ENCODE data around the gene MBTPS1.

Gene MBTPS1

DNA sequence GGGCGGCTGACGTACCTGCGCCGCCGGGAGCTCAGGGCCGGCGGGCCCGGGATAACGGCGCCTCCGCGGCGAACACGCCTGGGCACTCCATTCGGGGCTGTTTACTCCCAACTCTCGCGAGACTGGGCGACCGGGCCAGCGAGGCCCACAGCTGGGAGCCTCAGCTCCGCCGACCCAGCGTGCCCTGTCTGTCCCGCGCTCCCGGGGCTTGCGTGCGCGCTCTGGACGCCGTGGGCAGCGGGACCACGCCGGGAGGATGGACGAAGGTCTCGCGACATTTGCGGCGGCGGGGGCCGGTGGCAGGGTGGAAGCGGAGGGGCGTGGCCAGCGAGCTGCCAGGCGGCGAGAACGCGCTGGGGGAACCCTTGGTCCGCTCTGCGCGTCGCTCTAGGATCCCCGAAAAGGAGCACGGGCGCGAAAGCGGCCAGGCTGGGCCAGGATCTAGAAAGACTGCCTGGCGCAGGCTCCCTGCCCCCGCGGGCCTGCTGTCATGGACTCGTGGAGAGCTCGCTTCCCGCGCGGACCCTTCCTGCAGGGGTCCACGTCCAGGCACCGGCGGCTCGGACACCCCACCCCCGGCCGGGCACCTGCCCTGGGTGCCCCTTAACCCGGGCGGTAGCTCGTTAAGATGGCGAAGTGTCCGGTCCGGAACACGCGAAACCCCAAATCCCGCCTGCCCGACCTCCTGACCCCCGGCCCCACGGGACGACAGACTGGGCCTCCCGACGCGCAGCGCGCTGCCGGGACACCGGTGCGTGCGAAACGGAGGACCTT lies at the start of gene MBTPS1:
Gene MBTPS1 (minus strand): TSS at position 223 of the 774 bp plus-strand sequence. CDS start 15,159 bp downstream, outside the sequence.
- DNase-seq, result peak; percentile 98

DNA sequence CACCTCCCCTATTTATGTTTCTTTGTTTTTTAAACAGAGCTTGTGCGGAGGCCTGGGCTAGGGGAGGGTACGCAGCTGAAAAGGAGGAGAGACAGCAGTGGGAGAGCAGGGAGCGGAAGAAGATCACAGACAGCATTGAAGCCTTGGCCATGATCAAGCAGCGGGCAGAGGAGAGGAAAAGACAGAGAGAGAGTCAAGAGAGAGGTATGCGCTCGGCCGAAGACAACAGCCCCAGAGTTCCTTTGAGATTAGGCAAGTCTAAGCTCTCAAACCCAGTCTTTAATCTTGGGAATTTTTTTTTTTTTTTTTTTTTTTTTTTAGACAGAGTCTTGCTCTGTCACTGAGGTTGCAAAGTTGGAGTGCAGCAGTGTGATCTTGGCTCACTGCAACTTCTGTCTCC lies 49.0 kb upstream of the MBTPS1 start:
- DNase-seq, result no peak

DNA sequence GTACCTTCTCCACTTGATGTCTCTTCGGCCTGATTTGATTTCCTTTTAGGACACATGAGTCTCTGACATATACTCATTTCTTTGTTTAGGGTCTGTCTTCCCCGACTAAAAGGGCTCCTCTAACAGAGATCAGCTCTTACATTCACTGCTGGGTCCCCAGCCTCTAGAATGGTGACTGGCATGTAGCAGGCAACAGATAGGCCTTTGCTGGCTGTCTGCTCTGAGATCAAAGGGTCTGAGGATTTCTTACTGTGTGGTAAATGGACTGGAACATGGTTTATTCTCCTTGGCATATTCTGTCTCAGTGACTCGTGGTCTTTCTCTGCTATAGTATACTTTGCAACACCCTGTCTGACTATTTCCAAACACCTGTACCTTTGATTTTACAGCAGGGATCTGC lies 45.1 kb upstream of the MBTPS1 start:
- no peak for DNase-seq

DNA sequence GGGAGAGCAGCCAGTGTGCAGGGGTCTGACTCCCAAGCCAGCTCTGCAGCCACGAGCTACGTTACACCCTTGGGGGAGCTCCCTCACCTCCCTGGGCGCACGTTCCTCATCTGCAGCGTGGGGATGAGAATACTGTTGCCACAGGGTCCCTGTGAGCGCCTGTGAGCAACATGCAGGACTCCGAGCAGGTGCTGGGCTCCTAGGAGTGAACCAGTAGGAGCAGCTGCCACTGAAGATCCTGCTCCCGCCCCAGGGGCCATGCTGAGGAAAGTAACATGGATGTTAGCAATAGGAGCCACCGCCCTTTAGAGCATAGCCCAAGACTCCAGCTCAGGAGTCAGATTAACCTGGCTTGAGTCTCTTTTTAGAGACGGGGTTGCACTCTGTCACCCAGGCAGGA lies 44.3 kb upstream of the MBTPS1 start:
- no peak for DNase-seq

DNA sequence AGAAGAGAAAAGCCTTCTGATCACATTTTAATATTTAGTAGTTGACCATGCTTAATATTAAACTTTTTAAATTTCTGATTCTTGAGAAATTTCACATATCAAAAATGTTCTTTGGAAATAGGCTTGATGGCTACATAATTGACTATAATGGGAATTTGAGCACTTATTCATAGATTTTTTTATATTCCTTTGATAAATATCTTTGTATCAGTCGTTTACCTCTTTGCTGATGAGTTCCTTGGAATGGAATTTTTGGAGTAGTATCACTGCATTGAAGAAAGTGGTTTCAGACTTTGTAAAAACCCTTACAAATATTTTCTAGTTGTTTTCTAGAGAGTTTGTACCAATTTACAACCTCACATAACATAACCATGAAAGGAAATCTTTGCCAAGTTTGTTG lies 43.1 kb upstream of the MBTPS1 start:
- DNase-seq, result no peak

DNA sequence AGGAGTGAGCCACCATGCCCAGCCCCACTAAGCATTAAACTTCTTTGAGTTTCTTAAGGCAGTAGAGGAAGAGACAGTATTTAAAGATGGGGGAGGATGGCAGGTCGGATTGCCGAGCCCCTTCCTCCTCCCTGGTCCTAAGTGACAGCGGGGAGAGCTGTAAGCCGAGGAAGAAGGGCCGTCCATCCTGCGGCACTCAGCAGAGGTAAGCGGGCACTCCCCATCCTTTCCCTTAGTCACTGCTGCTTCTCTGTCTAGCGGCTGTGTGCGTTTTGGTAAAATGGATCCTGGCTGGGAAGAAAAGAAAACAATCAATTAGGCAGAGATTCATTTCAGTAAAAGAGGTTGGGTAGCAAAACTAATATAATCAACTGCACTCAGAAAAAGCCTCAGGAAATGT lies 42.3 kb upstream of the MBTPS1 start:
- no peak for DNase-seq

DNA sequence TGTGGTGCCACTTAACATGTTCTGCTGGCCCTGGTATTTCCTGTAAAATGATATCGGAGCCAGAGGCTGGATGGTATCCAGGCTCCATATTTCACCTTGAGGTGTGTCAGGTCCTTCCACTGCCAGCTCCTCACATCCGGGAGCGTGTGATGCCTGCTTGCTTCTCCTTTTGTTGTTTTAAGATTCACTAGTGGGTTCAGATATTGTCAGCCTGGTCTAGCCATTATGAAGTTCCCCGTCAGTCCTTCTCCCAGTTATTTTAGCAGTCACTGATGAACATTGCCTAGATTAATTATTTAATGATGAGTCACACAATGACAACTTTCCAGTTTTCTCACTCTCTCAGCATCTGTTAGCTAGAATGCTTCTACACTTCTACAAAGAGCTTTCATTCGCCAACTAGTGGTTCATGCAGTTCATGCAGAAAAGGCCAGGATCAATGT lies 39.6 kb upstream of the MBTPS1 start:
- DNase-seq, result no peak

DNA sequence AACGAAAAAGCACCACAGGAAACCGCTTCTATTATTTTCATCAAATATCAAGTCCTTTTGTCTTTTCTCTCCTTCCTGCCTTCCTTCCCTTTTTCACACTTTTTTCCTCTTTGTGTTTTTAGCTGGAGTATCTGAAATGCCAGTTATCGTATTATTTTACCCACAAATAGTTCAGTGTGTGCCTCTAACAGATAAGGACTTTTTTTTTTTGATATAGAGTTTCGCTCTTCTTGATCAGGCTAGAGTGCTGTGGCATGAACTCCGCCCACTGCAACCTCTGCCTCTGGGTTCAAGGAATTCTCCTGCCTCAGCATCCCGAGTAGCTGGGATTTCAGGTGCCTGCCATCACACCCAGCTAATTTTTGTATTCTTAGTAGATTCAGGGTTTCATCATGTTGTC lies 39.0 kb upstream of the MBTPS1 start:
- DNase-seq, result no peak

DNA sequence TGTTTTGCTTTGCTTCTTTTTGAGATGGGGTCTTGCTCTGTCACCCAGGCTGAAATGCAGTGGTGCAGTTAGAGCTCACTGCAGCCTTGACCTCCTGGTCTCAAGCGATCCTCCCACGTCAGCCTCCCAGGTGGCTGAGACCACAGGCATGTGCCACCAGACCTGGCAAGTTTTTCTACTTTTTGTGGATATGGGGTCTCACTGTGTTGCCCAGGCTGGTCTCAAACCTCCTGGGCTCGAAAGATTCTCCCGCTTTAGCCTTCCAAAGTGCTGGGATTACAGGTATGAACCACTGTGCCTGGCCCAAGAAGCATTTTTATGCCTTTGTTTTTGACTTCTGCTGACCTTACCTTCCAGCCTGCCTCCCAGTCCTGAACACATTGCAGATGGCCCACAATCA lies 38.5 kb upstream of the MBTPS1 start:
- DNase-seq, result no peak

DNA sequence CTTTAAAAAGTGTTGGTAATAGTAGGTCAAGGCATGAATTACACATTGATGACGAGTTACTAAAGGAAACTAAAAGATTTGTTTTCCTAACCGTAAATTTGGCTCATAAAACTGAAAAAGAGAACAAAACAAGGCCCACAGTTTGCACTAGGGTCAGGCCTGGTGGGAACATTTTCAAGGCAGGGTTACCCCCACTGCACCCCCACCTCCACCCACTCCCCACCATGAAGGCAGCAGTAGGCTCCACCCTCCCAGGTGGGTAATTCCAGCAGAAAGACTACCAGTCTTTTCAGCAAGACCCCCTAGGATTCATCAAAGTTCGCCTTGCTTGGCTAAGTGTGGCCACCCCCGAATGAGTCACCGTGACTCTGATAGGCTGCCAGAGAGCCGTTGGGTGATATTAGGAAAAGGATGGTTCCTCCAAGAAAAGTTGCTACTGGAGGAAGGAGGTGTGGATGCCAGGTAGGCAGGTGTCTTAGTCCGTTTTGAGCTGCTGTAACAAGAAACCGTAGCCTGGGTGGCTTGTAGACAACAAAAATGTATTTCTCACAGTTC lies 37.0 kb upstream of the MBTPS1 start:
- DNase-seq, result no peak

DNA sequence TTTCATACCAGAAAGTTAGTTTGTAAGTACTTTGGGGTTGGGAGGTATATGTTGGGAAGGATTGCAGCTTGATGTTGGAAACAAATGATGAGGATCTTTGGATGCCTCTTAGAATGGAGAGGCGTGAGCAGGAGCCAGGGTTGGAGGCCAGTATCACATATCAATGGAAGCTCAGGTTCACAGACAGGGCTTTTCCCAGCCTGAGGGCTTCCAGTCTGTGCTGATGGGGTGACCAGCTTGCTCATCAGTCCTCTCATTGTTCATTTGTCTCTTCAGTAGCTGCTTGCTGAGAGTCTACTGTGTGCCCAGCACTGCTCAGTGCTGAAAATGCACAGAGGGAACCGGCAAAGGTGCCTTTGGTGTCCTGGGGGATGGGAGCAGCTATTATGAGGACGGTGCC lies 34.2 kb upstream of the MBTPS1 start:
- no peak for DNase-seq

DNA sequence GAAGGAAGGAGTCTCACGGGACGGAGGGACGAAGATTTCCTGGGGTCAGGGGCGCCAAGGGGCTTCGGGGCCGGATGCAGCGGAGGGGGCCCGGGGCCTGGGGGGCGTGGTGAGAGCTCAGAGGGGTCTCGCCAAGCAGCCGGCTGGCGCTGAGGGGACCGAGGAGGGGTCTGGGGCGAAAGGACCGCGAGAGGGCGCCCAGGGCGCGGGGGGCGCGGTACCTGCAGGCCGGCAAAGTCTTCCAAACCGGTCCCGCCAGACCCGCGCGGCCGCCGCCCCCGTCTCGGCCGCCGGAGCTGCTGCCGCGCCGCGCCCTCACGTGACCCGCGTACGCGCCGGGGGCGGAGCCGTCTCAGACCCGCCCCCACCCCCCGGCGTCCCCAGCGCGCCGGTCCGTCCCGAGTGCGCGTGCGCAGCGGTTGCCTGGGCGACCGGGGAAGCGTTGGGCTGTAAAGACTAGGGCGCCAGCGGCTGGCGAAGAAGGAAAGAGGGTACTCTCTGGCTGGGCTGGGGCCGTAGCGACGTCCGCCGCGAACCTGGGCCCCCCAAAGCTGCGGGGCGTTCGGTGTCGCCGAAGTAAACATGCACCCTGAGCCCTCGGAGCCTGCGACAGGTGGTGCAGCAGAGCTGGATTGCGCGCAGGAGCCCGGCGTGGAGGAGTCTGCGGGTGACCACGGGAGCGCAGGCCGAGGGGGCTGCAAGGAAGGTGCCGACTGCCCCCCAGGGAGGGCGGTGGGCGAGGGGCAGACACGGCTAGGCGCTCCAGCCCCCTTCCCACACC lies 28.3 kb upstream of the MBTPS1 start, which contains the start of the genes DNAAF1 and HSDL1:
Gene DNAAF1 (plus strand): TSS at position 450 of the 781 bp plus-strand sequence. CDS start 133 bp downstream, at position 583.
Gene HSDL1 (minus strand): TSS at position 319 of the 781 bp plus-strand sequence. CDS start 13,856 bp downstream, outside the sequence.
- peak; percentile 96 for DNase-seq

DNA sequence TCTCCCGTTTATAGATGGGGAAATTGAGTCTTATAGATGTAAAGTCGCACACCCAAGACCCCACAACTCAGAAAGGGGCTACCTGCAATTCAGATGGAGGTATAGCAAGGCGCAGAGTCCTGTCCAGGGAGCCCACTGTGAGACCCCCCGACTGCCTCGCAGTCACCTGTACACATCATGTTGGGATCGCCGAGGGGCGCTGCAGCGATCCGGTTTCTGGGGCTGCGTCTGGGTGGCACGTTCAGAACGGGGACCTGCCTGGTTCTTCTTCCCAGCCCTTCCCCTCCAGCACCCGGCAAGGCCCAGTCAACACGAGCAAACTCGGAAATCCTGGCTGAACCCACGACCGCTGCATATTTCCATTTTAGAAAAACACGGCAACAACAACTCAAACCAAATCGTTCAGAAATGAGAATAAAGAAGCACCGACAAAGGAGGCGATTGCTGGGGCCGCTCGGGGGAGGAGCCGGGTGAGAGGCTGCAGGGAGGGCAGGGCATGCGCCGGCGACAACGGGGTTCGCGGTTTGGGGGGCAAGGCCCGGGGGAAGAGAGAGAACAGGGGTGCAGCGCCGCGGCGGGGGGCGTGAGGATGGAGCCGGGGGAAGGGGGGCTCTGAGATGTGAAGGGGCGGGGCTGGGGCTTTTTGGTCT lies 27.6 kb upstream of the MBTPS1 start:
- peak; percentile 50 for DNase-seq

DNA sequence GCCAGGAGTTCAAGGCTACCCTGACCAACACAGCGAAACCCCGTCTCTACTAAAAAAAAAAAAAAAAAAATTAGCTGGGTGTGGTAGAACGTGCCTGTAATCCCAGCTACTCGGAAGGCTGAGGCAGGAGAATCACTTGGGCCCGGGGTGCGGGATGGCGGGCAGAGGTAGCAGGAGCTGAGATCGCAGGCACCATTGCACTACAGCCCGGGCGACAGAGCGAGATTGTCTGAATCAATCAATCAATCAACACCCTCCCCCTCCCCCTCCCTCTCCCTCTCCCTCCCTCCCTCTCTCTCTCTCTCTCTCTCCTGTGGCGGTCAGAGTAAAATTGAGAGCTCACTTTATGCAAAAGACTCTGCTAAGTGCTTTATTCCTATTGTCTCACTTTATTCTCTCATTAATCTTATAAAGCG lies 27.1 kb upstream of the MBTPS1 start:
- peak; percentile 12 for DNase-seq

DNA sequence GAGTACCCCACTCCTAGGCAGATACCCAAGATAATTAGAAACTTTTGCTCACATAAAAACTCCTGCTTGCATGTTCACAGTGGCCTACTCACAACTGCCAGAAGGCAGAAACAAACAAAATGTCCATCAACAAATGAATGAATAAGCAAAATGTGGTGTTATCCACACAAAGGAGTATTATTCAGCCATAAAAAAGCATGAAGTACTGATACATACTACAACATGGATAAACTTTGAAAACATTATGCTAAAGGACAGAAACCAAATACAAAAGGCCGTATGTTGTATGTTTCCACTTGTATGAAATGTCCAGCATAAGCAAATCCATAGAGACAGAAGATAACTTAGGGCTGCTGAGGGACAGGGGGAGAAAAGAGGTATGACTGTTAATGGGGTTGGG lies 26.3 kb upstream of the MBTPS1 start:
- DNase-seq, result no peak

DNA sequence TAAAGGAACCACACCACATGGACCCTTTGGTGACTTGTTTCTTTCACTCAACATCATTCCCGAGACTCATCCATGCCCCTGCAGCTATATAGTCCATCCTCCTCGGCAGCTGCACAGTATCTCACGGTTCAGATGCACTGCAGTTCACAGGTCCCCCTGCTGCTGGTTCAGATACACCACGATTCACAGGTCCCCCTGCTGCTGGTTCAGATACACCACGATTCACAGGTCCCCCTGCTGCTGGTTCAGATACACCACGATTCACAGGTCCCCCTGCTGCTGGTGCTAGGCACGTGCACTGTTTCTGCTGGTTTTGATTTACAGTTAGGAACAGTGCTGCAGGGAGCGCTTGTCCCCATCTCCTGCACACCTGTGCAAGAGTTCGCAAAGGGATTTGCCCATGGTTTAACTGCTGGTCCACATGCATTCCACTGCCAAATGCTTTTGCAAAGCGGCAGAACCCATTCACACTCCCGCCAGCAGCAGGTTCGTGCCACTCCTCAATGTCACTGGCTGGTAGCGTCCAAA lies 24.5 kb upstream of the MBTPS1 start:
- peak; percentile 12 for DNase-seq

DNA sequence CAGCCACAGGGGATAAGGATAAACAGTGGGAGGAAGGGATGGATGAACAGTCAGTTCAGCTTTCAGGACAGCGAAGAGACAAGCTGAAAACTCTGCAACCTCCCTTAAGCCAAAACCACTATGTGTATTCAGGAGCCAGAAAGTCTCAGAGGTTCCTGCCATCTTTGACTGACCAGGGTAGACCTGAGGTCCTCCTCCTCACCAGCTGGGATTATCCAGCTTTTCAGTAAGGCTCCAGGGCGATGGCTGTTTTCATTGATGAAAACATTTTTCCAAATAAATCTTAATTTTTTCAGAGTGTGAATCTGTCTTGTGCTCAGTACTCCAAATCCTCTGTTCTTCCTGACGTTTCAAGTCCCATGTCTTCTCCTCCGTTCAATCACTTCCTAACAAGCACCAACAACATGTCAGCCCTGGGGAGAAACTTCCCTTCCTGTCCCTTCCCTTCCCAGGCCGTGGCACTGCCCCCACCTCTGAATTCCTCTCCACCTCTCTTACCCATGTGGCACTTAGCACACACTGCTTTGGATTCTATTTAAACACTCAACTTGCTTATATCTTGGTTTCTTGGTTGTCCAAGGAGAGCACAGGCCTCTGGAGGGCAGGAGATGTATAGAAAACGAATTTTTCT lies 23.0 kb upstream of the MBTPS1 start:
- DNase-seq, result no peak

DNA sequence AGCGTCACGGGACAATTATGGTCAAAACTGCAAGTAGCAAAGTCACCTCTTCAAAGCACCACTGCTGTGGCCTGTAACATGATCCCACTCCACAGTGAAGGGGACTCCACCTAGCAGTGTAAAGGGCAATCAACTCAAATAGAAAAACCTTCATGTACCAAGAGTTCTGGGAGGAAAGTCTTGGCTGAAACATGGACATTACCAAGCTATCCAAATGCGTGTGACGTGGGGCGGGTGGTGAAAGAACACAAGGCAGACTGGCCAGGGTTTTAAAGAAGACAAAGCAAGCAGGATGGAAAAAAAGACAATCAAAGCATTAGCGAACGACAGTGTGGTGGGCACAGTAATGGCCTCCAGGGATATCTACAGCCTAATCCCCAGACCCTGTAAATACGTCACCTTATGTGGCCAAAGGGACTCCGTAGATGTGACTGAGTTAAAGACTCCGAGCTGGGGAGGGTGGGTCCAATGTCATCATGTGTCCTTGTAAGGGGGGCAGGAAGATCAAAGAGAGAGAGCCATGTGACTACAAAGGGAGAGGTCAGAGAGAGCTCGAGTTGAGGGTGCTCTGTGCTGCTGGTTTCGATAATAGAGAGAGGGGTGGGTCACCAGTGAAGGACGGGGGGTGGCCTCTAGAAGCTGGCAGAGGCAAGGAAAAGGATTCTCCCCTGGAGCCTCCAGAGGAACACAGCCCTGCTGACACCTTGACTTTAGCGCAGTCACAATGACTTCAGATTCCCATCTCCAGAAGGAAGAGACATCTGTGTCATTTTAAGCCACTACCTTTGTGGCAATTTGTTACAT lies 22.3 kb upstream of the MBTPS1 start:
- peak; percentile 48 for DNase-seq

DNA sequence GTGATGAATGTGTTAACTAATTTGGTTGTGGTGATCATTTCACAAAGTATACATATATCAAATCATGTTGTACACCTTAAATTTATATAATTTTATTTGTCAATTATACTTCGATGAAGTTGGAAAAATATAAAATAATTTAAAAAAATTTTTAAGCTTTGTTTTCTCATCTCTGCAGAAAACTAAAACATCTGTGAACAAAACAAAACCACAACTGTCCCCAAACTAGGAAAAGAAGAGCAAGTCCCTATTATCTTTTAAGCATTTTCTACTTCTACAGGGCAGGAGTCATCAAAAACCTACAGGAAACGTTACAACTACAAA lies 21.7 kb upstream of the MBTPS1 start:
- DNase-seq, result no peak

DNA sequence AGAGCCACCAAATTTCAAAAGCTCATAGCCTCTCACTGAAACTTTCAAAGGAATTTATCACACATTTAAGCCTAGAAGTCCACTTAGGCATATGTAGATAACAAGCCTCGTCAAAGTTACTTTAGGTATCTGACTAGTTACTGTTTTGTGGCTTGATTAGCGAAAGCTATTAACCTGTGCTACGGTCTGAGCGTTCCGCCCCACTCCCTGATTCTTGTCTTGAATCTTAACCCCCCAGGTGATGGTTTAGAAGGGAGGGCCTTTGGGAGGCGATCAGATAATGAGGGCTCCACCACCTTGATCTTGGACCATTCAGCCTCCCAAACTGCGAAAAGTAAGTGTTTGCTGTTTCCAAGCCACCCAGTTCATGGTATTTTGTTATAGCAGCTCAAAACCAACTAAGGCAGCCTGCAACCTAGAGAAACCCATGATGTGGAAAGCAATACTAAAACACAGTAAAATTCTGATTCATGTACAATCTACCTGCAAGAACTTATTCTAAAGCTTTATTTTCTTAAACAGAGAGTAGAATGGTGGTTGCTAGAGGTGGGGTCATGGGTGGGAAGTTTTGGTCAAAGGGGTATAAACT lies 21.1 kb upstream of the MBTPS1 start:
- DNase-seq, result no peak

DNA sequence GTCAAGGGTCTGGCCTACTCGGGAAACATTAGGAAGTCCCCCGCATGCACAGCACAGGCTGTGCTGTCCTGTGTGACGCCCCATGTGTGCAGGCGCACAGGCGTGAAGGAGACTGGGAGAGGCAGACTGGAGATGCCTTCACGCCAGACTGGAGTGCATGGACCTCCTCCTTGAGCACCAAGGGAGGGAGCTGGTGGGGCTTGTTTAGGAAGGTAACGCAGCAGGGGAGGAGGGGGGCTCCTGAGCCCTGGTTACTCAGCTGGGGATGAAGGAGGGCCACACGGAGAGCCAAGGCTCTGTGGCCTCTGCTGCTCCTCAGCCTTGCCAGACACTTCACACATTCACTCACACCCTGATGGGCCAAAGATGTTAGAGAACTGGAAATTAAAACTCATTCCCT lies 20.5 kb upstream of the MBTPS1 start:
- DNase-seq, result no peak
